CD4-positive, alpha-beta T cell treated with Interleukin-12 subunit alpha and Interleukin-12 subunit beta, for 1 hour (primary cell): ENCODE data around the gene PINLYP.
A peak's percentile ranks its signal among the peaks of the same experiment; 100 is the strongest.

Experiments
- DNase-seq: peaks from one replicate; pipeline ENCODE4 v3.0.0-alpha.2; 2020

The PINLYP gene

DNA sequence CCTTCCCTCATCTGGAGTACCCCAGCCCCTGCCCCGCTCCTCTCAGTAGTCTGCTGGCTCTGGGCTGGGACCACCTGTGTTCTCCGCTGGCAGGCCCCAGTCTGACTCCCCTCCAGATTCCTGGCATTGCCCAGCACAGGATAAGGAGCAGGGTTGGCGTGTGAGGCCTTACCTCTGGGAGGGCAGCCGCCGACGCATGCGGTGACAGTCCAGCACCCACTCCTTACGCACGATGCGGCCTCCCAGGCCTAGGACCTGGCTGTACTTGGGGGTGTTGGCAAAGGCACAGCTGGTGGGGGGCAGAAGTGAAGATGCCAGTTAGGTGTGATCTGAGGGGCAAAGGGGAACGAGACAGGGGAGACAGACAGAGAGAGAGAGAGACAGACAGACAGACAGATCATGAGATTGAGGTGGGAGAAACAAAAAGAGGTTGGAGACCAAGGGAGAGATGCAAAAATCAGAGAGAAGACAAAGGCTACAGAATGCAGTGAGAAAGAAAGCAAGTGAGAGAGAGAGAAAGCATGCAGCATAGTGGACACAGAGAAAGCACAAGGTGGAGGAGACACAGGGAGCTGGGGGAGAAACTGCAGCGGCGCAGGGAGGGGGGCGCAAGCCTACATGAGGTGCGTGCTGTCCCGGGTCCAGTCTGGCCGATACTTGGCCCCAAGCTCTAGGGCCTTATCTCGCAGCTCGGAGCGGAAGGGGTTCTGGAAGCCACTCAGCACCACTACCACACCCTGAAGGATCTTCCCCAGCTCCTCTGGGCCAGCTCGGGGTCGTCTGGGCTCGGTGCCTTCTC lies 24.0 kb upstream of the PINLYP start:
- no peak for DNase-seq

DNA sequence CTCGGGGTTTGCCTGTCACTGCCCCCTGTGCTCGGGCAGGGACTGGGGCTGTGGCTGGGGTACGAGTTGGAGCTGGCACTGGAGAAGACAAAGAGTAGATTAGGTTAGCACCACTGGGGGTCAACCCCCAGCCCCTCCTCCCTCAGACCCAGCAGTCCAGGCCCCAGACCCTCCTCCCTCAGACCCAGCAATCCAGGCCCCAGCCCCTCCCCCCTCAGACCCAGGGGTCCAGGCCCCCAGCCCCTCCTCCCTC lies 23.5 kb upstream of the PINLYP start:
- DNase-seq: no peak

DNA sequence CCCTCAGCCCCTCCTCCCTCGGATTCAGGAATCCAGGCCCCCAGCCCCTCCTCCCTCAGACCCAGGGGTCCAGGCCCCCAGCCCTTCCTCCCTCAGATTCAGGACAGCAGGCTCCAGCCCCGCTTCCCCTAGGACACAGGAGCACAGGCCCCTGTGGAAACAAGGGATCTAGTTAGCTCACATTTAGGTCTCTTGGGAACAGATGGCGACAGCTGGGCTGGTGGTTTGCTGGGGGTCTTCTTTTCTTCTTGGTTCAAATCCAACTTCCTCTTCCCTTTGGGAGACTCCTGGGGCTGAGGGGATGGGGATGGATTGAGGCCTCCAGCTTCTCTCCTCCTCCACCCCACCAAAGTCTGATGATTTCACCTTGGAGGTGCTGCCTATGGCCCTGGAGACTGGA lies 23.0 kb upstream of the PINLYP start:
- DNase-seq: no peak

DNA sequence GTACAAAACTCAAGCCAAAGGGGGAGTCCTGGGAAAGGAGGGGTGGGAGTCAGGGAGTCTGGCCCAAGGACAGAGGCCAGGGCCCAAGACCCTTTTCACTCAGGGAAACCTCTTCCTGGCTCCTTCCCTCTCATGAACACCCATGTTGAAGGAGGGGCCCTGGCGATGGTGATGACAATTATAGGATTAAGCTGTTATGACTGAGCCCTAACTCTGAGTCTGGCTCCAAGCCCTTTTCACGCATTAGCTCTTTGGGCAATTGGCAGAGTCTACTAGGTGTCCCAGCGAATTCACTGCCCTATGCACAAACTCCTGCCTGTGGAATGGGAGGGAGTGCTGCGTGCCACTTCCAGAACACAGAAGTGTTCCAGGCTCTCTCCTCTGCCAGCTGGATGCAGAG lies 21.9 kb upstream of the PINLYP start:
- DNase-seq: no peak

DNA sequence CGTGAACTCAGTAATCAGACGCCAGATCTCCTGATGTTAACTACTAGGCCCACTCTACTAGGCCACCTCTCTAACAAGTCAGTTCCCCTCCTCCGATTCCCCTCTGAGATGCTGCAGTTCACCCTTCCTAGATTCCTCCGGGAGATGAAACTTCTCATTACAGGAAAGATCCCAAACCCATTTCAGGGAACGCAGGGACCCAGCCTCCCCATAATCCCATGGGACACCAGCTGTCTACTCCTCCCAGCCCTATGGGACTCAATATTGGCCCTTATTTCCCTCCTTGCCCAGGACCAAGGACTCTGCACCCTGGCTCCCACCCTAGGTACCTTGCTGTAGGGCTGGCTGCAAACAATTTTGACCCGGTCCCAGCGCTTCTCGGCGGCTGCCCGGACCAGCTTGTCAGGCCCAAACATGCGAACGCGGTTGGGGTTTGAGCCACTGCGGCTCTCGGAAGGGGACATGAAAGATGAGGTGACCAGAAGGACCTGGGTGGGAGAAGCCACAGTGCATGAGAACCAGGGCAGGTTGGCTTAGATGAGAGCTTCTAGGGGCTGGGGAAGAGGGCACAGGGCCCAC lies 21.2 kb upstream of the PINLYP start:
- DNase-seq: no peak

DNA sequence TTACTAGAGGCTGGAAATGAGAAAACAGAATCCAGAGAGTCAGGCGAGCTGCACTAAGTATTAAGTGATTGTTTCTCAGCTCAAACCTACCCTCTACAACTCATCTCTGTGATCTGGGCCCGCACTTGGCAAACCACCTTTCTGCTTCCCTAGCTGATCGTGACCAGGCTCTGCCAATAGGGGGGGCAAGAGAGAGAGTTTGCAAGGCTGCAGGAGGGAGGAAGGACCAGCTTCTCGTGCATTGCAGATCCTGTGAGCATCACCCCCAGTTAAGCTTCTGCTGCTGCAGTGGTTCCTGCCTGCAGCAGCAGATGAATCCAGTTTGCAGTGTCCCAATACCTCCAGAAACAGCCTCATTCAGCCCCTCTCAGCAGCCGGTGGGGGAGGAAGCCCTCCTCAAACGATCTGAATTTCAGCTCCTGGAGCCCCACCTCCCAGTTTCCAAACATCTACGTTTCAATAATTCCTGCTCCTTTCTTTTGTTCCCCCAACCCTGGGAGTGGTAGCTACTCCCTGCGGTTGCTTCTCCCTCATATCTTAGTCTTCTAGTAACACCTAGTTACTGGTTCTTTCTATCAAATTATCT lies 20.3 kb upstream of the PINLYP start:
- DNase-seq: peak; percentile 89

DNA sequence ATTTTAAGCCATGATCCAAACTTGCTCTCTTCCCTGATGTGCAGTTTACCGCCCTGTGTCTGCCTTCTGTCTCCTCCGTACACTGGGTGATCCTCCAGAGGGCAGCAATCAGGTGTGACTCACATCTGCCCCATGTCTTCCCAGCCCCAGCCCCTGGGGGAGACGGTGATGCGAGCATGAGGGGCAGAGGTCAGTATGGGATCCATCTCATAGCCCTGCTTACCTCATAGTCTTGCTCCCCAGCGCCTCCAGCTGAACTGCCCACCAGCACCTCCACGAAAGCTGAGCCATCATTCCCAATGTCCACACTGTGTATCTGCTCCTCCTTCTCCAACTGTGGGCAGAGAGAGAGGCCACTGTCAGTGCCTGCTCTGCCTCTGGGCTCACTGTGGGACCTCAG lies 14.9 kb upstream of the PINLYP start:
- DNase-seq: no peak

DNA sequence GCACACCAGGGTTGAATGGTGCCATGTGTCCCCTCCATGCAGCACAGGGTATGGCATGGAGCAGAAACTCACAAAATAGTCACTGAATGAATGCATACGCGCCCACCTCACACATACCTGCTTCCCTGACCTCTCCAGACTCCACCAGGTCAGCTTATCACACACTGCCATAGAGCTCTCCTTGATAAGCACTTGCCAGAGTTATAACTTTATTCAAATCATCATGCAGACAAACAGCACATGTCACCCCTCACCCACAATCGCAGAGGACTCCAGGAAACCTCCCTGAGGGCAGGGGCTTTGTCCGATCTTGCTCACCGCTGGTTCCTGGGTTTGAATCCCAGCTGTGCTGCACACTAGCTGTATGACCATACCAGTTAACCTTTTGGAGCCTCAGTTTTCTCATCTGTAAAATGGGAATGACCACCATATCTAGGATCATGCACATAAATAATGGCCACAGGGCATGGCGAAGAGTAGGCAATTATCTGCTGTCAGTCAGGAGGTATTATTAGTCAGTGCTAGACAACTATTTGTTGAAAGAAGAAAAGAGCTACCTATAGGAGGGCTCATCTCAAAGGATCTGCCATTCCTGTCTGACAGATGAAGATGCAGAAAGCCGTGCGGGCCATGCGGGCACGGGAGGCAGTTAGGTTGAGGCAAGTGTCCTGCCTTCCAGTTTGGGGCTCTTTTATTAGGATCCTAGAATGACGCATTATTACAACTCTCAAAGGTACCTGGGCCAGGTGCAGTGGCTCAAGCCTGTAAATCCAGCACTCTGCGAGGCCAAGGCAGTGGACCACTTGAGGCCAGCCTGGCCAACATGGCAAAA lies 14.2 kb upstream of the PINLYP start:
- DNase-seq: no peak

DNA sequence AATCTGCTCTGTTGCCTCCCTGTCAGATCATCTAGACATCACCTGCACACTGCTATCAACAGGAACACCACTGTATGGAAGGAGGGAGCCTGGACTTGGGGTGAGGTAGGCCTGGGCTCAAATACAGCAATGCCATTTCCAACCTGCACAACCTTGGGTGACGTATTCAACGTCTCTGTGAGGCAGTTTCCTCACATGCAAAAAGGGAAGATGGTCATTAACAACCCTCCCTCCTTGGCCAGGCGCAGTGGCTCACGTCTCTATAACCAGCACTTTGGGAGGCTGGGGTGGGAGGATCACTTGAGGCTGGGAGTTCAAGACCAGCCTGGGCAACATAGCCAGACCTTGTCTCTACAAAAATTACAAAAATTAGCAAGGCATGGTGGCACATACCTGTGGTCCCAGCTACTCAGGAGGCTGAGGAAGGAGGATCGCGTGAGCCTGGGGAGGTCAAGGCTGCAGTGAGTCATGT lies 13.3 kb upstream of the PINLYP start:
- no peak for DNase-seq

DNA sequence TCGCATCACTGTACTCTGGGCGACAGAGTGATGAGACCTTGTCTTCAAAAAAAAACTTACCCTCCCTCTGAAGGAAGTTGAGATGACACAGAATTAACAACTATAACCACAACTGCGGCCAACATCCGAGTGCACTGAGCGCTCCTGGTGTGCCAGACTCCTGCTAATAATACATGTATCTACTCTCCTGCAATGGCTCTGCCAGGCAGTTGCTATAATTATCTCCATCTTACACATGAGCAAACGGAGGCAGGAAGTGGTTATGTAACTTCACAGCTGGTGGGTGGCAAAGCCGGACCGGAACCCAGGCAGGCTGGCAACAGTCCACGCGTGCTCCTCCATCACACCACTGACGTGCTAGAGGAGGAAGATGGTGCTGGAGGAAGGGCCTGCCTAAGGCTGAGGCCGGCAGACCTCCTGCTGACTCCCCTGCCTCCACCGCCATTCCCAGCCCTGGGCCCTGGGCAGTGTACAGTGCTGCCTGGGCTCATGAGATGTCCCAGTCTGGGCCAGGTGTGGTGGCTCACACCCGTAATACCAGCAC lies 12.8 kb upstream of the PINLYP start:
- DNase-seq: peak; percentile 90

DNA sequence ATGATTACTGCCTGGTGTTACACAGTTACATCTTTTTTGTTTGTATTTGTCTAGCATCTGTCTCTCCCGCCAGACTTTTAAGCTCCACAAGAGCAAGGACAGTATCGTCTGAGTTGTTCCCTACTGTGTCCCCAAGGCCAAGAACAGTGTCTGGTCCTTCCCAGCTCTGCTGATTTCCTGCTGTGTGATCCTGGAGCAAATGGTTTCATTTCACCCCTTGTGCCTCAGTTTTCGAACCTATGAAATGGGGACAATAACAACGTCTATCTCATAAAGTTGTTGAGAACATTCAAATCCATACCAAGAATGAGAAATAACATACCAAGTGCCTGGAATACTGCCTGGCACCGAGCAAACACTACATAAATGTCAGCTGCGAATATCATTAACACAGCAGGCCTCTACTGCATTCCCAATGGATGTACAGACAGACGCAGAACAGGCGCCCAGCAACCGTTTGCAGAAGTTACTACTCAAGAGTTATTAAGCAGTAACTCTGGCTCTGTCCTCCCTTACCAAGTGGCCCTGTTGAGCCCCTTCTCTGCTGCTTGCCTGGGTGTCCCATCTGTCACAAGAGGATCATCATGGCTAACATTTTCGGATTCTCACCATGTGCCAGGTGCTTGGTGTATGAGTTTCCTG lies 11.7 kb upstream of the PINLYP start:
- DNase-seq: no peak

DNA sequence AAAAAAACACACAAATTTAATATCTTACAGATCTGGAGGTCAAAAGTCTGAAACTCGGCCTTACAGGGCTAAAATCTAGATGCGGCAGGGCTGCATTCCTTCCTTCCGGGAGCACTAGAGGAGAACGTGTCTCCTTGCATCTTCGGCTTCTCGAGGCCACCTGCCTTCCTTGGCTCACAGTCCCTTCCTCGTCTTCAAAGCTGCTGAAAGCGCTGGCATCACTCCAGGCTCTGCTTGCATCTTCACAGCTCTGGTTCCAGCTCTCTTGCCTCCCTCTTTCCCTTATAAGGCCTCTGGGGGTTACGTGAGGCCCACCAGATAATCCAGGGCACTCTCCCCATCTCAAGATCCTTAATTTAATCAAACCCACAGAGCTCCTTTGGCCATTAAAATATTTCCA lies 10.8 kb upstream of the PINLYP start:
- no peak for DNase-seq

DNA sequence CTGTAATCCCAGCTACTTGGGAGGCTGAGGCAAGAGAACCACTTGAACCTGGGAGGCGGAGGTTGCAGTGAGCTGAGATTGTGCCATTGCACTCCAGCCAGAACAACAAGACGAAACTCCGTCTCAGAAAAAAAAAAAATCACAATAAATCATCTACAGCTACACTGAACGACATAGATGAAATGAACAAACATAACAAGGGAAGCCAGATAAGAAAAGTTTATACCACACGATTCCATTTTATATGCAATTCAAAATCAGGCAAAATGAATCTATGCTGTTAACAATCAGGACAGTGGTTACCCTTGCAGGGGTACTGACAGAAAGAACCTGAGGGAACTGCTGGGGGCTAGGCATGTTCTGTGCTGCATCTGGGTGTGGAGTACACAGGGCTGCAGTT lies 5.9 kb upstream of the PINLYP start:
- DNase-seq: no peak

DNA sequence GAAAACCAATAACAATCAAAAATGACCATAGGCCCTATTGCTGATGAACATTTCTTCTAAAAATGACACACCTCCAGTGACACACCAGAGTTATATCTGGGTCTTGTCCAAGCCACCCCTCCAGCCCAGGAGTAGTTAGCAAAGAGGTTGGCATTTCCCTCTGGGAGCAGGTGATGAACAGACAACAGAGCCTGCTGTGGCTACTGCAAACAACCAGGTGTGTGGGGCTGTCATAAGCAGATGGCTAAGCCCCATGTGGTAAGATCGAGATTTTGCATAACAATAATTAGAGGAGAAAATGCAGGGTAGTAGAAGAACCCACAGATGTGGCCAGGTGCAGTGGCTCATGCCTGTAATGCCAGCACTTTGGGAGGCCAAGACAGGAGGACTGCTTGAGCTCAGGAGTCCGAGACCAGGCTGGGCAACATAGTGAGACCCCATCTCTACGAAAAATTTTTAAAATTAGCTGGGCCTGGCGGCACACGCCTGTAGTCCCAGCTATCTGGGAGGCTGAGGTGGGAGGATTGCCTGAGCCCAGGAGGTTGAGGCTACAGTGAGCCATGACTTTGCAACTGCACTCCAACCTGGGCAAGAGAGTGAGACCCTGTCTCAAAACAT lies 5.3 kb upstream of the PINLYP start:
- DNase-seq: no peak

DNA sequence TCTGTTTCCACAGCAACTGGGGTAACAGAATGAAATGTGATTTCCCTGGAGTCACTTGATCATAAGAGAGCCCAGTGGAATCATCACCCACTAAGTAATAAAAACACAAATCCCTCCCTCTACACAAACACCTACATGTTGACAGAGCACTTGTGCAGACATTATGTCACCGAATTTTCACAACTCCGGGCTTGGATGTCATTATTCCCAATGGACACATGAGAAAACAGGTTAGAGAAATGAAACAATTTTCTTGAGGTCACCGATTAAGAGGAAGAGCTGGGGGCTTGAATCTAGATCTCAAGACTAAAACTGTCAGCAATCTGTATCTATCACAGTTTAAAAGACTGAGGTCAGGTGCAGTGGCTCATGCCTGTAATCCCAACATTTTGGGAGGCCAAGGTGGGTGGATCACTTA lies 3.4 kb upstream of the PINLYP start:
- DNase-seq: no peak

DNA sequence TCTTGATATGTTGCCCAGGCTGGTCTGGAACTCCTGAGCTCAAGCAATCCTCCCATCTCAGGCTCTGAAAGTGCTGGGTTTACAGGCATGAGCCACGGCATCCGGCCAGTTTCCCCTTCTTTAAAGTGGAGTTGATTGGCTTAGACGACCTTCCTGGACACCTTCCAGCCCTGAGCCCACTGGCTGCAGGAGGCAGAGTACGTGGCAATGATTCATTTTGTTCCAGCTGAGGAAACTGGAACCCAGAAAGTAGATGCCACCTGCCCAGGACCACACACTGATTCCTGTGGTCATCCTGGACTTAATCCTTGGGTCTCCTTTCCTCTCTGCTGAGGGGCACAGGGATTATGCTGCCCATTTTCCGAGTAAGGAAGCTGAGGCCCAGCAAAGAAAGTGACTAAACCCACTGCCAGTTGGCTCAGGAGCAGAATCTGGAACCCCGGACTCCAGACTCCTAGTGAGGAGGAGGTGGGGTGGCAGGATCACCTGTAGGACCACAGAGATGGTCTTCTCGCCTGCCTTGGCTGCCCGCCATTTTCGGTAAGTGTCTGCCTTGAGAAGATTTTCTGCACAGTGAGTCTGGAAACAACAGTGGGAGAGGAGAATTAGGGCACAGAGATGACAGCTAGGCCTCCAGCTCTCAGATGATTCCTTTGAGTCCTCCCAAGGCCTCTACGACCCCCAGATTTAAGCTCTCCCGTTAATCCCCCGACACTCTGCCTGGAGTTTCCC lies 1.0 kb upstream of the PINLYP start:
- DNase-seq: no peak

DNA sequence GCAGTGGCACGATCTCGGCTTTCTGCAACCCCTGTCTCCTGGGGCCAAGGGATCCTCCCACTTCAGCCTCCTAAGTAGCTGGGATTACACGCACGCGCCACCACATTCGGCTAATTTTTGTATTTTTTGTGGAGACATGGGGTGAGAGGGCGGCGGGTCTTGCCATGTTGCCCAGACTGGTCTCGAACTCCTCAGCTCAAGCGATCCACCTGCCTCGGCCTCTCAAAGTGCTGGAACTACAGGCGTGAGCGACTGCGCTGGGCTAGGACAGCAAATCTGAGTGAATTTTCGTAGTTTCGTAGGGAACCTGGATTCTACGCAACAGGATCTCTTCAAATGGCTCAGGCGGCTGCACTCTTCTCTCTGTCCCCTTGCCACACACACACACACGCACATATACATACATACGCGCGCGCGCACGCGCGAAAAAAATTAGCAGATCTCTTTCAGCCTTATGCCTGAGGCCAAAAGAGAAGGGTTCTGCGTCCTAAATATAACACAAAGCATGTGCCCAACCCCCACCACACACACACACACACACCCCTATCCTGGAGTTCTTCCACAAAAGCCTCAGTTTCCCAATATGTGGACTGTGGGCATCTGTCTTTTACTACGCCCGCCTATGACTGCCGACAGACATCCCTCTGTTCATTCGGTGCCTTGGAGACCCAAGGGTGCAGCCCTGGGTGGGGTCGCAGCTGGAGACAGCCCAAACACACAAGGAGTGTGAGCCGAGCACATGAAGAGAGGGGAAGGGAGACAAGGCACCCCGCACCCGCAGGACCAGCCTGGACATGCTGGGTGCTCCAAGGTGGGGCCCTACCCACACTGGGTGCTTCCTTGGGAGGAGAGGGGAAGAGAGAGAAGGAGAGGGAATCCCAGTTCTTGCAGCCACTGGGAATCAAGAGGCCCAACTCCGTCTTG lies 616 bp downstream of the PINLYP start:
- no peak for DNase-seq

DNA sequence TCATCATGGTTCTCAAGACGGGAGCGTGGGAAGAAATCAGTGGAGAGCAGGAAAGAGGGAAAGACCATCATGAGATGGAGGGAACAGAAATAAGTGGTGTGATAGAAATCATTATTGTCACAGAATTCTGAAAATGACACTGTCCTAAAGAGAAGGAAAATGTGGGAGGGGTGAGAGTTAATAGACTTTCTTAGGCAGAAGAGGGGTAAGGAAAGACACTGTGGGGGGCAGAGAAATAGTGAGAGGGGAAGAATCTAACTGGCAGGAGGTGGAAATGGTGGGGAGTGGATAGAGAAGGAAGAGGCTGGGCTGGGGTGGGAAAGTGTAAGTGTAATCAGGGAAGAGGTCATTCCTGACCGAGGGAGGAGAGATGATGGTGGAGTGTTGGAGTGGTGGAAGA lies 3.2 kb downstream of the PINLYP start:
- DNase-seq: no peak

DNA sequence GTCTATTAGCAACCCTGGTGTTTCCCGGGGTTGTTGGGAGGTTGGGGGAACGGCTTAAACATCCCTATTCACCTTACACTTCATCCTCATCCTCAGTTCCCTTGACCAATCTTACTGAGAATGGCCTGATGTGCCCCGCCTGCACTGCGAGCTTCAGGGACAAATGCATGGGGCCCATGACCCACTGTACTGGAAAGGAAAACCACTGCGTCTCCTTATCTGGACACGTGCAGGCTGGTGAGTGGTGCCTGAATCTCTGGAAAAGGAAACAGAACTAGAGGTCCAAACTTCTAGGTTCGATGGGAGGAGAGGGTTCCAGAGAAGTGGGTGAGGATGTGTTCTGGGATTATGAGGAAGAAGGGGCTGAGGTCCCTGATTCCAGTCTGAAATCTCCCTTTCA lies 5.9 kb downstream of the PINLYP start:
- no peak for DNase-seq

DNA sequence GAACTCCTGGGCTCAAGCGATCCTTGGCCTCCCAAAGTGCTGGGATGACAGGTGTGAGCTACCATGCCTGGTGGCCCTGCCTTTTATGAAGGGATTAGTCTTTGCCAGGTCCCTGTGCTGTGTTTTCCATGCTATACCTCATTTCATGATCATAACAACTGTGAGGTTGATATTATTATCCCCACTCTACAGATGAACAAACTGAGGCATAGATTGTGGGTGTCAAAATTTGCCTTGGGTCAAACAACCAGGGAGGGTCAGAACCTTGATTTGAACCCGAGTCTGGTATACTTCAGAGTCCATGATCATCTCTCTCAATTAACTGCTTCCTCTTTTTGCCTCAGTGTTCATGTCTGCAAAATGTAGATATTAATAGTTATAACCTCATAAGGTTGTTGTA lies 6.9 kb downstream of the PINLYP start:
- DNase-seq: no peak

DNA sequence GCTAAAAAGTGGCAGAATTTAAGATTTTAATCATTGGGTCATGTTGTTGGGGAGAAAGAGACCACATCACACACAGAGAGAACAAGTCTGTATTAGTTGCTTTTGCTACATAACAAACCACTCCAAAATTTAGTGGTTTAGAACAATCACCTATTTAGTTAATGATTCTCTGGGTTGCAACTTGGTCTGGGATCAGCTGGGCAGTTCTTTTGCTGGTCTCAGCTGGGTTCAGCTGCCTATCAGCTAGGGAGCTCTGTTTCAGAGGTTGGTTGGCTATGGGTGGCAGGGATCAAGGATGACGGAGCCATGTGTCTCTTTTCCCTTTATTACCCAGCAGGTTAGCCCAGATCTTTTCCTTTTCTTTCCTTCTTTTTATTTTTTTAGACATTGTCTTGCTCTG lies 8.9 kb downstream of the PINLYP start:
- no peak for DNase-seq
